ENCODE data around the gene PPAT. TPM values are rescaled to one million over a fixed set of nuclear protein-coding genes. Genes with fewer than 3 reads are reported as not detected.

PPAT gene
- total RNA-seq, 1 experiment from 2014 or later, result 38.3 TPM

DNA sequence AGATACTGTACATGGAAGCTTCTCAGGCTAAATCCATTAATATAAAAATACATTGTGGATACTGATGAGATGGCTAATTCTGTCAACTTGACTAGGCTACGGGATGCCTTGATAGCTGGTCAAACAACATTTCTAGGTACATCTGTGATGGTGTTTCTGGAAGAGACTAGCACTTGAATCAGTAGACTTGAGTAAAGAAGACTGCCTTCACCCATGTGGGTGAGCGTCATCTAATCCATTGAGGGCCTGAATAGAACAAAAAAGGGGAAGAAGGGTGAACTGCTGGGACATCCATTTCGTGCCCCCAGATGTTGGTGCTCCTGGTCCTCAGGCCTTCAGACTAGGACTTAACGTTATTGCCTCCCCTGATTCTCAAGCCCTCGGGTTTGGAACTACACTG, 28.3 kb upstream of the PPAT start:
- BruUV-seq (replicated peaks), result no TSS peak
- POLR2A ChIA-PET, result no interaction called here
- no peaks in the 10 kb centered on the region for H3K9me3 ChIP-seq (ENCODE audit: control insufficient read depth, insufficient read depth, low read depth, low read length)
- peaks cover 6% of the 10 kb centered on the region; the same call in 1 of the 2 replicates for H3K4me1 ChIP-seq (ENCODE audit: control insufficient read depth, insufficient read depth, low read length)
- DNase-seq (ENCODE audit: low read depth, low spot score) (no peak), ATAC-seq (no peak)
- H3K4me3 ChIP-seq (ENCODE audit: low read depth in 2 of 2, low read length in 2 of 2), result no peak overlapping the region
- in situ Hi-C loops (cut with HindIII; ENCODE audit: low pct_unique_long_range_greater_than_20kb, low sequenced_read_pairs), result no loop called here
- TF ChIP-seq POLR2AphosphoS5 (IDR thresholded peaks at IDR 0.05; ENCODE audit: low read depth, low read length), result no peak
- TF ChIP-seq SIN3A (IDR thresholded peaks at IDR 0.05; ENCODE audit: borderline replicate concordance, insufficient read depth, low read depth, low read length), result no peak
- TF ChIP-seq, protein P1, sequence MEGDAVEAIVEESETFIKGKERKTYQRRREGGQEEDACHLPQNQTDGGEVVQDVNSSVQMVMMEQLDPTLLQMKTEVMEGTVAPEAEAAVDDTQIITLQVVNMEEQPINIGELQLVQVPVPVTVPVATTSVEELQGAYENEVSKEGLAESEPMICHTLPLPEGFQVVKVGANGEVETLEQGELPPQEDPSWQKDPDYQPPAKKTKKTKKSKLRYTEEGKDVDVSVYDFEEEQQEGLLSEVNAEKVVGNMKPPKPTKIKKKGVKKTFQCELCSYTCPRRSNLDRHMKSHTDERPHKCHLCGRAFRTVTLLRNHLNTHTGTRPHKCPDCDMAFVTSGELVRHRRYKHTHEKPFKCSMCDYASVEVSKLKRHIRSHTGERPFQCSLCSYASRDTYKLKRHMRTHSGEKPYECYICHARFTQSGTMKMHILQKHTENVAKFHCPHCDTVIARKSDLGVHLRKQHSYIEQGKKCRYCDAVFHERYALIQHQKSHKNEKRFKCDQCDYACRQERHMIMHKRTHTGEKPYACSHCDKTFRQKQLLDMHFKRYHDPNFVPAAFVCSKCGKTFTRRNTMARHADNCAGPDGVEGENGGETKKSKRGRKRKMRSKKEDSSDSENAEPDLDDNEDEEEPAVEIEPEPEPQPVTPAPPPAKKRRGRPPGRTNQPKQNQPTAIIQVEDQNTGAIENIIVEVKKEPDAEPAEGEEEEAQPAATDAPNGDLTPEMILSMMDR (IDR thresholded peaks at IDR 0.05), result no peak
- TF ChIP-seq TCF7L2 (IDR thresholded peaks at IDR 0.05; ENCODE audit: low read depth, low read length), result no peak
- no peak overlapping the region for H3K27ac ChIP-seq (ENCODE audit: low read length)
- intact Hi-C loops (cut with micrococcal nuclease; ENCODE audit: unreplicated experiment), result no loop called here
- CTCF ChIA-PET, result no interaction called here
- H3K36me3 ChIP-seq (ENCODE audit: control insufficient read depth, insufficient read depth, low read length), result peaks cover 17% of the 10 kb centered on the region
- H3K27me3 ChIP-seq (ENCODE audit: control insufficient read depth, insufficient read depth, low read length), result no peaks in the 10 kb centered on the region

DNA sequence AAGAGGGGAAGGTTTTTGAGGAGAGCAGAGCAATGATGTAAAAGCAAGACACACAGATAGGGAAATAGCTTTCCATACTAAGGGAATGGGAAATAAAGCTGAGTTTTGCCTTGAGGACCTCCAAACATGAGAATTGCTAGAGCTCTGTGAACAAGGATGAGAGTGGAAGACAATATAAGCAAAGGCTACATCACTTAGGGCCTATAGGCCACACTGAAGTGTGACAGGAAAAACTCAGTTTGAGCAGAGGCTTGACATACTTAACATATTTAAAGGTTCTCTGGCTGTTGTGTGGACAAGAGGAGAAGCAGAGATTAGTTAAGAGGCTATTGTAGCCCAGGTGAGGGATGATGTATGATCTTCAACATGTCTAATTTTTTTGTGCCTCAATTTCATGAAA, 26.7 kb upstream of the PPAT start:
- H3K4me3 ChIP-seq (ENCODE audit: low read depth in 2 of 2, low read length in 2 of 2), result no peak overlapping the region
- ATAC-seq (no peak), DNase-seq (ENCODE audit: low read depth, low spot score) (no peak)
- ChIA-PET CTCF (no interaction called here), POLR2A (no interaction called here)
- peaks cover 6% of the 10 kb centered on the region; the same call in 1 of the 2 replicates for H3K4me1 ChIP-seq (ENCODE audit: control insufficient read depth, insufficient read depth, low read length)
- no peaks in the 10 kb centered on the region for H3K9me3 ChIP-seq (ENCODE audit: control insufficient read depth, insufficient read depth, low read depth, low read length)
- no peaks in the 10 kb centered on the region for H3K27me3 ChIP-seq (ENCODE audit: control insufficient read depth, insufficient read depth, low read length)
- peaks cover 14% of the 10 kb centered on the region for H3K36me3 ChIP-seq (ENCODE audit: control insufficient read depth, insufficient read depth, low read length)
- TF ChIP-seq, protein P2, sequence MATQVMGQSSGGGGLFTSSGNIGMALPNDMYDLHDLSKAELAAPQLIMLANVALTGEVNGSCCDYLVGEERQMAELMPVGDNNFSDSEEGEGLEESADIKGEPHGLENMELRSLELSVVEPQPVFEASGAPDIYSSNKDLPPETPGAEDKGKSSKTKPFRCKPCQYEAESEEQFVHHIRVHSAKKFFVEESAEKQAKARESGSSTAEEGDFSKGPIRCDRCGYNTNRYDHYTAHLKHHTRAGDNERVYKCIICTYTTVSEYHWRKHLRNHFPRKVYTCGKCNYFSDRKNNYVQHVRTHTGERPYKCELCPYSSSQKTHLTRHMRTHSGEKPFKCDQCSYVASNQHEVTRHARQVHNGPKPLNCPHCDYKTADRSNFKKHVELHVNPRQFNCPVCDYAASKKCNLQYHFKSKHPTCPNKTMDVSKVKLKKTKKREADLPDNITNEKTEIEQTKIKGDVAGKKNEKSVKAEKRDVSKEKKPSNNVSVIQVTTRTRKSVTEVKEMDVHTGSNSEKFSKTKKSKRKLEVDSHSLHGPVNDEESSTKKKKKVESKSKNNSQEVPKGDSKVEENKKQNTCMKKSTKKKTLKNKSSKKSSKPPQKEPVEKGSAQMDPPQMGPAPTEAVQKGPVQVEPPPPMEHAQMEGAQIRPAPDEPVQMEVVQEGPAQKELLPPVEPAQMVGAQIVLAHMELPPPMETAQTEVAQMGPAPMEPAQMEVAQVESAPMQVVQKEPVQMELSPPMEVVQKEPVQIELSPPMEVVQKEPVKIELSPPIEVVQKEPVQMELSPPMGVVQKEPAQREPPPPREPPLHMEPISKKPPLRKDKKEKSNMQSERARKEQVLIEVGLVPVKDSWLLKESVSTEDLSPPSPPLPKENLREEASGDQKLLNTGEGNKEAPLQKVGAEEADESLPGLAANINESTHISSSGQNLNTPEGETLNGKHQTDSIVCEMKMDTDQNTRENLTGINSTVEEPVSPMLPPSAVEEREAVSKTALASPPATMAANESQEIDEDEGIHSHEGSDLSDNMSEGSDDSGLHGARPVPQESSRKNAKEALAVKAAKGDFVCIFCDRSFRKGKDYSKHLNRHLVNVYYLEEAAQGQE (IDR thresholded peaks at IDR 0.05; ENCODE audit: insufficient read depth in 1 of 2, low read depth in 2 of 2, low read length in 1 of 2), result no peak
- TF ChIP-seq POLR2AphosphoS5 (IDR thresholded peaks at IDR 0.05; ENCODE audit: low read depth, low read length) (no peak), TCF7L2 (IDR thresholded peaks at IDR 0.05; ENCODE audit: low read depth, low read length) (no peak), SIN3A (IDR thresholded peaks at IDR 0.05; ENCODE audit: borderline replicate concordance, insufficient read depth, low read depth, low read length) (no peak)
- TF ChIP-seq, protein P1 (IDR thresholded peaks at IDR 0.05), result no peak
- no TSS peak for BruUV-seq (replicated peaks)
- in situ Hi-C loops (cut with HindIII; ENCODE audit: low pct_unique_long_range_greater_than_20kb, low sequenced_read_pairs), result no loop called here
- H3K27ac ChIP-seq (ENCODE audit: low read length), result no peak overlapping the region
- intact Hi-C loops (cut with micrococcal nuclease; ENCODE audit: unreplicated experiment), result no loop called here
